BJ (cell line): ENCODE measurements around the gene OR13A1. TPM values are rescaled to one million over a fixed set of nuclear protein-coding genes. Genes with fewer than 3 reads are reported as not detected.
"Not testable (repeated sequence)": the region's sequence is repeated elsewhere in the genome, so short reads cannot be mapped to it uniquely, and the experiment has no call there.

Experiments used
- CTCF ChIA-PET: fragments of 350-600 bp; formaldehyde crosslinking; extraction: SDS; loops from one replicate; lab custom pipeline; 2021; ENCODE audit warnings: antibody characterized with exemption, inconsistent platforms; lab: Yijun Ruan, JAX
- POLR2A ChIA-PET: fragments of 300-600 bp; sonication (Branson Sonifier 250); formaldehyde crosslinking; extraction: SDS; loops from one replicate; lab custom pipeline; 2021; ENCODE audit warnings: antibody characterized with exemption; lab: Charles Lee
- DNase-seq: peaks from one replicate; pipeline ENCODE4 v3.0.0-alpha.2; 2011; ENCODE audit warnings: low read depth
- H3K27me3 ChIP-seq: 2 replicates; pipeline ENCODE4 v1.6.0; 2011; ENCODE audit warnings: low read length; ENCODE audit not compliant: control insufficient read depth, insufficient read depth
- H3K36me3 ChIP-seq: 2 replicates; pipeline ENCODE4 v1.5.1; 2011; ENCODE audit warnings: low read length; ENCODE audit not compliant: control insufficient read depth, insufficient read depth
- H3K4me3 ChIP-seq: 2 replicates; pipeline ENCODE4 v1.5.1; 2011; ENCODE audit warnings: low read depth, mild to moderate bottlenecking, control low read depth, low read length
- polyA plus RNA-seq: library from polyadenylated mRNA; depleted of rRNA; stranded (reverse); fragments of >200 nt; gene quantifications from 2 replicates; pipeline ENCODE4 v1.2.3, GENCODE V29; 2011
- TF ChIP-seq, protein P1 (sequence below): IDR thresholded peaks from 2 replicates; pipeline ENCODE4 v1.5.1; 2011; ENCODE audit warnings: low read depth, mild to moderate bottlenecking, control low read depth, inconsistent platforms, low read length, moderate library complexity; ENCODE audit not compliant: insufficient read depth

The OR13A1 gene
- polyA plus RNA-seq, 1 experiment = not detected

DNA sequence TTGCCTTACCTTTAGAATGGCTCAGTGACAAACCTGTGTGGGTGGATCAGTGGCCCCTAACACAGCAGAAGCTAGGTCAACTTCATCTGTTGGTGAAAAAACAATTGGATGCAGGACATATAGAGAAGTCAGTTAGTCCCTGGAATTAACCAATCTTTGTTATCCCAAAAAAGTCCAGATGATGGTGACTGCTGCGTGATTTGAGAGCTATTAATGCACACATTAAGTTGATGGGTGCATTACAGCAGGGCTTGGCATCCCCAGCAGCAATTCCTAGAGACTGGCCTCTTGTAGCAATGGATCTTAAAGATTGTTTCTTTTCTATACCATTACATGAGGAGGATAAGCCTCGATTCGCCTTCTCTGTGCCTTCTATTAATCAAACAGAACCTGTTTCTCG lies 33.3 kb downstream of the OR13A1 start:
- ChIA-PET POLR2A (no interaction called here), CTCF (no interaction called here)
- no peak for DNase-seq

DNA sequence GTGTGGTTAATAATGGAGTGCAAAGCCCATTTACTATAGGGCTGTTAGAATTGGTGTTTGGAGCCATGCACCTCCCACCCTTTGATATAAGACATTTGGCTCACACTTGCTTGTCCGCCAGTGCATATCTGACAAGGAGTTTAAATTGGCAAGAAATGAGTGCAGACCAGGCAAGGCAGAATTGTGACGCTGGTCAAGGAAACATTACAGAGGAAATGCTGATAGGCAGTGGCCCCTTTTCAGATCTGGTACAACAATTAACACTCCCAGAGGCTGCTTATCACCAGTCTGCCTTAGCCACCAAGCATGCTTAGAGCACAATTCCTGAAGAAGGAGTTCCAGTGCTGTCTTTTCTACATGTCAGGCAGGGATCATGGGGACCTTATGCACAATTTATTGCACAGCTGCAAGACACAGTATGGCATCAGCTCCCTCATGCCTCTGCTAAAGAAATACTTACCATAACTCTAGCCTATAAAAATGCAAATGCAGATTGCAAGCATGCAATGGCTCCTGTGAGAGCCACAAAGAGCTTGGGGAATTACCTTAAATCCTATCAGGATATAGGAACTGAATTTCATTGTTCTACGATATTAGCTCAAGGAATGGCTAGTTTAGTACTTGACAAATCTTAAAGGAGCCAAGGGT lies 35.2 kb downstream of the OR13A1 start:
- ChIA-PET CTCF (no interaction called here), POLR2A (no interaction called here)
- TF ChIP-seq, protein P1, sequence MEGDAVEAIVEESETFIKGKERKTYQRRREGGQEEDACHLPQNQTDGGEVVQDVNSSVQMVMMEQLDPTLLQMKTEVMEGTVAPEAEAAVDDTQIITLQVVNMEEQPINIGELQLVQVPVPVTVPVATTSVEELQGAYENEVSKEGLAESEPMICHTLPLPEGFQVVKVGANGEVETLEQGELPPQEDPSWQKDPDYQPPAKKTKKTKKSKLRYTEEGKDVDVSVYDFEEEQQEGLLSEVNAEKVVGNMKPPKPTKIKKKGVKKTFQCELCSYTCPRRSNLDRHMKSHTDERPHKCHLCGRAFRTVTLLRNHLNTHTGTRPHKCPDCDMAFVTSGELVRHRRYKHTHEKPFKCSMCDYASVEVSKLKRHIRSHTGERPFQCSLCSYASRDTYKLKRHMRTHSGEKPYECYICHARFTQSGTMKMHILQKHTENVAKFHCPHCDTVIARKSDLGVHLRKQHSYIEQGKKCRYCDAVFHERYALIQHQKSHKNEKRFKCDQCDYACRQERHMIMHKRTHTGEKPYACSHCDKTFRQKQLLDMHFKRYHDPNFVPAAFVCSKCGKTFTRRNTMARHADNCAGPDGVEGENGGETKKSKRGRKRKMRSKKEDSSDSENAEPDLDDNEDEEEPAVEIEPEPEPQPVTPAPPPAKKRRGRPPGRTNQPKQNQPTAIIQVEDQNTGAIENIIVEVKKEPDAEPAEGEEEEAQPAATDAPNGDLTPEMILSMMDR = no peak
- Histone ChIP-seq H3K4me3 (no peak overlapping the region), H3K36me3 (no peaks in the 10 kb centered on the region), H3K27me3 (no peaks in the 10 kb centered on the region)
- no peak for DNase-seq

More for the DNA sequence above, 33.3 kb downstream of the OR13A1 start:
- TF ChIP-seq, protein P1 = no peak
- Histone ChIP-seq H3K4me3 (no peak overlapping the region), H3K36me3 (no peaks in the 10 kb centered on the region), H3K27me3 (no peaks in the 10 kb centered on the region)

- Histone ChIP-seq H3K36me3 (no peaks in the 10 kb centered on the region), H3K4me3 (no peak overlapping the region), H3K27me3 (no peaks in the 10 kb centered on the region)
- TF ChIP-seq, protein P1 = no peak
- CTCF ChIA-PET = no interaction called here
- DNase-seq = no peak
- POLR2A ChIA-PET = no interaction called here
Measured at GRCh38 chr10:45279682-45280081, 35.7 kb downstream of the OR13A1 start.

DNA sequence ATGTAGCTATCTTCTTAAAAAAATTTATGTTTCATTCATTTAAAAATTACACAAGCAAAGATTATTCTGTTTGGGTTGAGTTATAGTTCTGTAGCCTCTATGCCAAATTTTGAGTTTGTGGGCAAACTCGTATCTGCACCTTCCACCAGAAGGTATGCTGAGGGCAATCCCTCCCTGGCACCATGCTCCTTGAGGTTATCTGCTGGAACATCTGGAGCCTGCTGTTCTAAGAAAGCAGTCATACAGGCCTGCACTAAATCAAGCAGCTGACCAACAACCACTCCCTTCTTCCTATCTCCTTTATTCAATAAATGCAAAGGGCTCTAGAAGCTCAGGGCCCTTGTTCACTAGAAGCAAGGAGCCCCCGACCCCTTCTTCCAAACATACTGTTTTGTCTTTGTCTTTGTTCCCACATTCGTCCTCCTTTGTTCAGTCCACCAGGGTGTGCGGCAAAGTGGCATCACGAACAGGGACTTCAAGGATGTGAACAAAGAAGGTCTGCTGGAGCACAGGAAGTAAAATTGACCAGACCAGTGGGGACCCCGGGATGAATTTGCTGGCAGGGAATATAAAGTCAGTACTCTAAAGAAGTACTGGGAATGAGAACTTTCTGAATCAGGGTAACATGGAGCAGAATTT lies 36.4 kb downstream of the OR13A1 start:
- ChIA-PET POLR2A (no interaction called here), CTCF (interaction anchor here (1.3 kb wide), 1 partner anchor 29 kb away, joined by 4 read pairs; no protein-coding TSS in a partner anchor)
- Histone ChIP-seq H3K4me3 (no peak overlapping the region), H3K27me3 (no peaks in the 10 kb centered on the region), H3K36me3 (no peaks in the 10 kb centered on the region)
- TF ChIP-seq, protein P1 = no peak
- DNase-seq = no peak

- H3K4me3 ChIP-seq, DNase-seq, POLR2A ChIA-PET, H3K27me3 ChIP-seq, H3K36me3 ChIP-seq, CTCF ChIA-PET: not testable (repeated sequence)
Measured at GRCh38 chr10:45276146-45276545, 39.3 kb downstream of the OR13A1 start.
